GM23338 (cell line): ENCODE data around the gene VEGFA. TPM values are rescaled to one million over a fixed set of nuclear protein-coding genes. Genes with fewer than 3 reads are reported as not detected.

ENCODE experiments used
- CREB1 ChIP-seq: fragments of 250-450 bp; sonication (Bioruptor Pico); IDR thresholded peaks from 2 replicates; pipeline ENCODE4 v1.5.0; 2020; ENCODE audit warnings: low read depth, mild to moderate bottlenecking, moderate library complexity
- CTCF ChIP-seq, 2 experiments: fragments of 200-600 bp in 1 of 2; sonication (generic) in 1 of 2; conservative IDR thresholded peaks; 2 replicates each; pipeline versions ENCODE4 v1.5.1 to v1.6.1; 2016 to 2017; ENCODE audit warnings: antibody characterized with exemption in 2 of 2, low read depth in 2 of 2, mild to moderate bottlenecking in 2 of 2, moderate library complexity in 1 of 2
- EZH2 ChIP-seq: fragments of 200-600 bp; sonication (generic); IDR thresholded peaks from one replicate; pipeline ENCODE4 v1.8.0; 2017; ENCODE audit warnings: antibody characterized with exemption, mild to moderate bottlenecking, low read depth; ENCODE audit not compliant: unreplicated experiment
- ZNF462 ChIP-seq: fragments of 250-450 bp; sonication (Bioruptor Pico); IDR thresholded peaks from 2 replicates; pipeline ENCODE4 v1.5.0; 2020; ENCODE audit warnings: mild to moderate bottlenecking, moderate library complexity
- polyA plus RNA-seq: library from polyadenylated mRNA; unstranded; fragments of >200 nt; fragmentation: Nextera tagmentation; extraction: Ambion mirVana; gene quantifications from 2 replicates; pipeline ENCODE4 v1.2.1, GENCODE V29; 2016
- total RNA-seq: library from RNA; depleted of rRNA; stranded (reverse); fragments of >200 nt; shearing (Covaris generic); gene quantifications from 2 replicates; pipeline ENCODE4 v1.2.3, GENCODE V29; 2014

The VEGFA gene
- total and polyA plus RNA-seq, 2 experiments from 2014 or later: 10.9 to 61.1 TPM

GRCh38 chr6:43760210-43761168 lies 9.5 kb upstream of the VEGFA start (continued):
- no peak for TF ChIP-seq ZNF462 (CRISPR knock-in tag)
- no peak for TF ChIP-seq CTCF (conservative IDR thresholded peaks at IDR 0.05; ENCODE audit: low read depth in 2 of 2)
- TF ChIP-seq CREB1 (CRISPR knock-in tag): no peak
- TF ChIP-seq EZH2: no peak
